DOHH2 (cell line): Measurements from ENCODE around the gene SCN1B.

ENCODE experiments used
- H3F3A ChIP-seq: fragments of 200-600 bp; sonication (generic), shearing (Covaris generic); 2 replicates; pipeline ENCODE4 v1.6.0; 2016; ENCODE audit warnings: antibody characterized with exemption, mild to moderate bottlenecking; ENCODE audit not compliant: control insufficient read depth, insufficient read depth
- H3K27ac ChIP-seq: fragments of 200-600 bp; sonication (generic); 2 replicates; pipeline ENCODE4 v1.5.1; 2014; ENCODE audit warnings: low read depth, mild to moderate bottlenecking, low read length, moderate library complexity
- H3K27me3 ChIP-seq: fragments of 200-600 bp; sonication (generic); 2 replicates; pipeline ENCODE4 v1.6.1; 2014; ENCODE audit warnings: mild to moderate bottlenecking, low read length, mixed read lengths; ENCODE audit not compliant: control insufficient read depth
- H3K36me3 ChIP-seq: fragments of 200-600 bp; sonication (generic); 2 replicates; pipeline ENCODE4 v1.6.1; 2014; ENCODE audit warnings: mild to moderate bottlenecking, low read length, moderate library complexity, mixed read lengths; ENCODE audit not compliant: control insufficient read depth
- H3K4me1 ChIP-seq: fragments of 200-600 bp; sonication (generic); 2 replicates; pipeline ENCODE4 v1.6.1; 2014; ENCODE audit warnings: mild to moderate bottlenecking, low read length, mixed read lengths; ENCODE audit not compliant: control insufficient read depth
- H3K4me2 ChIP-seq: fragments of 200-600 bp; sonication (generic); 2 replicates; pipeline ENCODE4 v1.6.0; 2014; ENCODE audit warnings: mild to moderate bottlenecking, low read length, moderate library complexity
- H3K4me3 ChIP-seq: fragments of 200-600 bp; sonication (generic); 2 replicates; pipeline ENCODE4 v1.5.1; 2014; ENCODE audit warnings: mild to moderate bottlenecking, low read length, mixed read lengths
- H3K79me2 ChIP-seq: fragments of 200-600 bp; sonication (generic); 2 replicates; pipeline ENCODE4 v1.6.1; 2014; ENCODE audit warnings: mild to moderate bottlenecking, low read length, mixed read lengths; ENCODE audit not compliant: control insufficient read depth
- H3K9me2 ChIP-seq: fragments of 200-600 bp; sonication (generic); replicated peaks from 2 replicates; pipeline ENCODE4 v1.6.1; 2014; ENCODE audit warnings: mild to moderate bottlenecking, low read length, mixed read lengths; ENCODE audit not compliant: control insufficient read depth
- H3K9me3 ChIP-seq: fragments of 200-600 bp; sonication (generic); 2 replicates; pipeline ENCODE4 v1.6.1; 2014; ENCODE audit warnings: antibody characterized with exemption, low read length, mixed read lengths; ENCODE audit not compliant: control insufficient read depth, insufficient read depth
- H4K20me1 ChIP-seq: fragments of 200-600 bp; sonication (generic); 2 replicates; pipeline ENCODE4 v1.6.0; 2014; ENCODE audit warnings: low read depth, mild to moderate bottlenecking, antibody characterized with exemption, low read length, moderate library complexity; ENCODE audit not compliant: control insufficient read depth, insufficient read depth
- CTCF ChIP-seq: fragments of 200-600 bp; sonication (generic); IDR thresholded peaks from one replicate; pipeline ENCODE4 v1.5.1; 2014; ENCODE audit warnings: antibody characterized with exemption, mild to moderate bottlenecking, low read depth, low read length; ENCODE audit not compliant: poor library complexity, severe bottlenecking
- EZH2phosphoT487 ChIP-seq: fragments of 200-600 bp; sonication (generic); IDR thresholded peaks from 2 replicates; pipeline ENCODE4 v1.6.1; 2017; ENCODE audit warnings: borderline replicate concordance, mild to moderate bottlenecking, antibody characterized with exemption, low read length, moderate library complexity, mixed read lengths

The SCN1B gene

GRCh38 chr19:35037716-35038622, 7.7 kb downstream of the SCN1B start:
- Histone ChIP-seq H4K20me1 (no peaks in the 10 kb centered on the region), H3F3A (no peaks in the 10 kb centered on the region), H3K27me3 (peaks cover 39% of the 10 kb centered on the region), H3K27ac (no peak overlapping the region), H3K4me2 (peak overlapping the region; percentile 36), H3K36me3 (no peaks in the 10 kb centered on the region), H3K9me2 (no peaks in the 10 kb centered on the region), H3K79me2 (no peaks in the 10 kb centered on the region), H3K9me3 (no peaks in the 10 kb centered on the region), H3K4me3 (0 out of 2 replicates have a peak overlapping the region, but pooled peaks have one; percentile 15), H3K4me1 (peaks cover 30% of the 10 kb centered on the region)
- TF ChIP-seq CTCF: no peak
- TF ChIP-seq EZH2phosphoT487: no peak

- Histone ChIP-seq H3K9me2 (no peaks in the 10 kb centered on the region), H3K4me1 (peaks cover 30% of the 10 kb centered on the region), H3K4me3 (no peak overlapping the region), H3K27me3 (peaks cover 39% of the 10 kb centered on the region), H3K9me3 (no peaks in the 10 kb centered on the region), H4K20me1 (no peaks in the 10 kb centered on the region), H3K27ac (no peak overlapping the region), H3K79me2 (no peaks in the 10 kb centered on the region), H3K36me3 (no peaks in the 10 kb centered on the region), H3F3A (no peaks in the 10 kb centered on the region), H3K4me2 (peak overlapping the region; percentile 36)
- TF ChIP-seq EZH2phosphoT487: no peak
- TF ChIP-seq CTCF: no peak
Observed at GRCh38 chr19:35038623-35039512, 8.6 kb downstream of the SCN1B start.

- Histone ChIP-seq H3K36me3 (no peaks in the 10 kb centered on the region), H4K20me1 (no peaks in the 10 kb centered on the region), H3K79me2 (no peaks in the 10 kb centered on the region), H3K27me3 (peaks cover 42% of the 10 kb centered on the region), H3F3A (no peaks in the 10 kb centered on the region), H3K4me3 (no peak overlapping the region), H3K9me2 (no peaks in the 10 kb centered on the region), H3K9me3 (no peaks in the 10 kb centered on the region), H3K27ac (no peak overlapping the region), H3K4me1 (peaks cover 30% of the 10 kb centered on the region), H3K4me2 (peak overlapping the region; percentile 27; the same call in 1 of the 2 replicates)
- TF ChIP-seq EZH2phosphoT487 (0 out of 2 replicates have a peak, but pooled peaks have one; percentile 63), CTCF (no peak)
Observed at GRCh38 chr19:35039881-35040825, 9.9 kb downstream of the SCN1B start.
